HG03354 (cell line): ENCODE results near the gene TRAPPC2L.

Experiments
- ATAC-seq: cut with Tn5 transposase; IDR thresholded peaks from one replicate; pipeline ENCODE4 v1.9.1; 2021; ENCODE audit warnings: mild to moderate bottlenecking; ENCODE audit not compliant: unreplicated experiment, poor library complexity, severe bottlenecking

TRAPPC2L gene

GRCh38 chr16:88871730-88872416 is 14.9 kb downstream of the TRAPPC2L start:
- ATAC-seq: no peak

GRCh38 chr16:88872650-88873331 is 15.9 kb downstream of the TRAPPC2L start:
- ATAC-seq: no peak

GRCh38 chr16:88874938-88875599 is 18.1 kb downstream of the TRAPPC2L start:
- ATAC-seq: no peak

- ATAC-seq: no peak
Observed at GRCh38 chr16:88875703-88876234, 18.8 kb downstream of the TRAPPC2L start.

- no peak for ATAC-seq
Observed at GRCh38 chr16:88876942-88877526, 20.1 kb downstream of the TRAPPC2L start.

GRCh38 chr16:88877564-88878289 is 20.8 kb downstream of the TRAPPC2L start:
- no peak for ATAC-seq

- no peak for ATAC-seq
Observed at GRCh38 chr16:88878356-88878755, 21.4 kb downstream of the TRAPPC2L start.

- ATAC-seq: no peak
Observed at GRCh38 chr16:88878967-88879787, 22.2 kb downstream of the TRAPPC2L start.

- no peak for ATAC-seq
Observed at GRCh38 chr16:88879788-88880055, 22.8 kb downstream of the TRAPPC2L start.

GRCh38 chr16:88880226-88881006 is 23.5 kb downstream of the TRAPPC2L start:
- no peak for ATAC-seq

GRCh38 chr16:88881007-88881615 is 24.2 kb downstream of the TRAPPC2L start:
- ATAC-seq: no peak

- no peak for ATAC-seq
Observed at GRCh38 chr16:88881675-88882357, 24.9 kb downstream of the TRAPPC2L start.

- ATAC-seq: no peak
Observed at GRCh38 chr16:88882358-88883030, 25.6 kb downstream of the TRAPPC2L start.

- no peak for ATAC-seq
Observed at GRCh38 chr16:88883117-88883895, 26.4 kb downstream of the TRAPPC2L start.

- ATAC-seq: no peak
Observed at GRCh38 chr16:88883946-88884345, 27.0 kb downstream of the TRAPPC2L start.

- ATAC-seq: no peak
Observed at GRCh38 chr16:88884569-88885271, 27.8 kb downstream of the TRAPPC2L start.
